GM23338 (cell line): Measurements from ENCODE around the gene OSER1. TPM values are rescaled to one million over a fixed set of nuclear protein-coding genes. Genes with fewer than 3 reads are reported as not detected.

ENCODE experiments used
- ATAC-seq: fragments of 200-7000 bp; cut with Tn5 transposase; 3 replicates; pipeline ENCODE4 v1.9.1; 2020
- DNase-seq: peaks from one replicate; pipeline ENCODE4 v3.0.0-alpha.2; 2015; ENCODE audit warnings: low spot score
- H2AFZ ChIP-seq: fragments of 200-600 bp; sonication (generic); 2 replicates; pipeline ENCODE4 v1.8.0; 2016; ENCODE audit warnings: antibody characterized with exemption, mild to moderate bottlenecking, moderate library complexity
- H3F3A ChIP-seq: fragments of 200-600 bp; sonication (generic); replicated peaks from 2 replicates; pipeline ENCODE4 v1.8.0; 2017; ENCODE audit warnings: antibody characterized with exemption, mixed run types, low read depth
- H3K27ac ChIP-seq: fragments of 200-600 bp; sonication (generic); 2 replicates; pipeline ENCODE4 v1.6.1; 2016; ENCODE audit warnings: low read depth
- H3K27me3 ChIP-seq: fragments of 200-600 bp; sonication (generic); 2 replicates; pipeline ENCODE4 v1.8.0; 2016; ENCODE audit warnings: mild to moderate bottlenecking, mixed run types, moderate library complexity; ENCODE audit not compliant: insufficient read depth
- H3K36me3 ChIP-seq: fragments of 200-600 bp; sonication (generic); 2 replicates; pipeline ENCODE4 v1.8.0; 2016; ENCODE audit warnings: mild to moderate bottlenecking; ENCODE audit not compliant: insufficient read depth
- H3K4me1 ChIP-seq: fragments of 200-600 bp; sonication (generic); 2 replicates; pipeline ENCODE4 v1.8.0; 2016; ENCODE audit warnings: mild to moderate bottlenecking, moderate library complexity; ENCODE audit not compliant: insufficient read depth
- H3K4me2 ChIP-seq: fragments of 200-600 bp; sonication (generic); 2 replicates; pipeline ENCODE4 v1.7.1; 2017; ENCODE audit warnings: mixed run types
- H3K4me3 ChIP-seq: fragments of 200-600 bp; sonication (generic); 2 replicates; pipeline ENCODE4 v1.6.1; 2016; ENCODE audit warnings: mixed run types
- H3K79me2 ChIP-seq: fragments of 200-600 bp; sonication (generic); replicated peaks from 2 replicates; pipeline ENCODE4 v1.8.0; 2017; ENCODE audit warnings: mild to moderate bottlenecking; ENCODE audit not compliant: insufficient read depth
- H3K9me2 ChIP-seq: fragments of 200-600 bp; sonication (generic); 2 replicates; pipeline ENCODE4 v1.8.0; 2017; ENCODE audit not compliant: insufficient read depth
- H4K20me1 ChIP-seq: fragments of 200-600 bp; sonication (generic); replicated peaks from 2 replicates; pipeline ENCODE4 v1.8.0; 2017; ENCODE audit warnings: mild to moderate bottlenecking; ENCODE audit not compliant: insufficient read depth
- H3K27ac Mint-ChIP-seq: 2 replicates; pipeline ENCODE4 v1.8.0; 2020; ENCODE audit warnings: inconsistent platforms, mild to moderate bottlenecking, moderate library complexity, mixed read lengths
- H3K27me3 Mint-ChIP-seq: 3 replicates; pipeline ENCODE4 v1.8.0; 2022; ENCODE audit warnings: low read depth, mild to moderate bottlenecking, moderate library complexity, mixed read lengths, inconsistent platforms; ENCODE audit not compliant: insufficient read depth, poor library complexity
- H3K36me3 Mint-ChIP-seq: 3 replicates; pipeline ENCODE4 v1.8.0; 2021; ENCODE audit warnings: low read depth, mild to moderate bottlenecking, inconsistent platforms, moderate library complexity, mixed read lengths
- H3K4me1 Mint-ChIP-seq: 3 replicates; pipeline ENCODE4 v1.8.0; 2020; ENCODE audit warnings: mild to moderate bottlenecking, inconsistent platforms, mixed read lengths
- H3K4me3 Mint-ChIP-seq: 3 replicates; pipeline ENCODE4 v1.8.0; 2021; ENCODE audit warnings: moderate library complexity, mild to moderate bottlenecking, inconsistent platforms, mixed read lengths
- H3K9me3 Mint-ChIP-seq: 3 replicates; pipeline ENCODE4 v1.8.0; 2020; ENCODE audit warnings: moderate library complexity, mild to moderate bottlenecking, inconsistent platforms, mixed read lengths
- CREB1 ChIP-seq: fragments of 250-450 bp; sonication (Bioruptor Pico); IDR thresholded peaks from 2 replicates; pipeline ENCODE4 v1.5.0; 2020; ENCODE audit warnings: low read depth, mild to moderate bottlenecking, moderate library complexity
- CTCF ChIP-seq, 2 experiments: fragments of 200-600 bp in 1 of 2; sonication (generic) in 1 of 2; conservative IDR thresholded peaks; 2 replicates each; pipeline versions ENCODE4 v1.5.1 to v1.6.1; 2016 to 2017; ENCODE audit warnings: antibody characterized with exemption in 2 of 2, low read depth in 2 of 2, mild to moderate bottlenecking in 2 of 2, moderate library complexity in 1 of 2
- EZH2 ChIP-seq: fragments of 200-600 bp; sonication (generic); IDR thresholded peaks from one replicate; pipeline ENCODE4 v1.8.0; 2017; ENCODE audit warnings: antibody characterized with exemption, mild to moderate bottlenecking, low read depth; ENCODE audit not compliant: unreplicated experiment
- EZH2phosphoT487 ChIP-seq: fragments of 200-600 bp; sonication (generic); IDR thresholded peaks from one replicate; pipeline ENCODE4 v1.8.1; 2018; ENCODE audit warnings: antibody characterized with exemption; ENCODE audit not compliant: unreplicated experiment
- JUNB ChIP-seq: IDR thresholded peaks from one replicate; pipeline ENCODE4 v1.6.1; 2016; ENCODE audit warnings: antibody characterized with exemption; ENCODE audit not compliant: unreplicated experiment
- NANOG ChIP-seq: IDR thresholded peaks from 2 replicates; pipeline ENCODE4 v1.6.1; 2016; ENCODE audit warnings: antibody characterized with exemption, borderline replicate concordance
- POLR2AphosphoS5 ChIP-seq: IDR thresholded peaks from 2 replicates; pipeline ENCODE4 v1.6.1; 2016; ENCODE audit warnings: antibody characterized with exemption, low read depth
- STAT1 ChIP-seq: IDR thresholded peaks from one replicate; pipeline ENCODE4 v1.6.1; 2016; ENCODE audit warnings: antibody characterized with exemption; ENCODE audit not compliant: unreplicated experiment
- ZNF114 ChIP-seq: fragments of 250-450 bp; sonication (Bioruptor Pico); IDR thresholded peaks from 2 replicates; pipeline ENCODE4 v1.5.0; 2020; ENCODE audit warnings: mild to moderate bottlenecking, moderate library complexity
- ZNF331 ChIP-seq: fragments of 250-450 bp; sonication (Bioruptor Pico); IDR thresholded peaks from 2 replicates; pipeline ENCODE4 v1.5.0; 2020; ENCODE audit warnings: low read depth, mild to moderate bottlenecking, moderate library complexity
- ZNF462 ChIP-seq: fragments of 250-450 bp; sonication (Bioruptor Pico); IDR thresholded peaks from 2 replicates; pipeline ENCODE4 v1.5.0; 2020; ENCODE audit warnings: mild to moderate bottlenecking, moderate library complexity
- polyA plus RNA-seq: library from polyadenylated mRNA; unstranded; fragments of >200 nt; fragmentation: Nextera tagmentation; extraction: Ambion mirVana; gene quantifications from 2 replicates; pipeline ENCODE4 v1.2.1, GENCODE V29; 2016
- total RNA-seq: library from RNA; depleted of rRNA; stranded (reverse); fragments of >200 nt; shearing (Covaris generic); gene quantifications from 2 replicates; pipeline ENCODE4 v1.2.3, GENCODE V29; 2014
- TF ChIP-seq, protein P1 (sequence below): IDR thresholded peaks from 2 replicates; pipeline ENCODE4 v1.6.1; 2016; ENCODE audit warnings: antibody characterized with exemption
- TF ChIP-seq, protein P2 (sequence below): IDR thresholded peaks from one replicate; pipeline ENCODE4 v1.6.1; 2018; ENCODE audit warnings: antibody characterized with exemption; ENCODE audit not compliant: unreplicated experiment

The OSER1 gene
- total and polyA plus RNA-seq, 2 experiments from 2014 or later, result 25.2 to 31.1 TPM

DNA sequence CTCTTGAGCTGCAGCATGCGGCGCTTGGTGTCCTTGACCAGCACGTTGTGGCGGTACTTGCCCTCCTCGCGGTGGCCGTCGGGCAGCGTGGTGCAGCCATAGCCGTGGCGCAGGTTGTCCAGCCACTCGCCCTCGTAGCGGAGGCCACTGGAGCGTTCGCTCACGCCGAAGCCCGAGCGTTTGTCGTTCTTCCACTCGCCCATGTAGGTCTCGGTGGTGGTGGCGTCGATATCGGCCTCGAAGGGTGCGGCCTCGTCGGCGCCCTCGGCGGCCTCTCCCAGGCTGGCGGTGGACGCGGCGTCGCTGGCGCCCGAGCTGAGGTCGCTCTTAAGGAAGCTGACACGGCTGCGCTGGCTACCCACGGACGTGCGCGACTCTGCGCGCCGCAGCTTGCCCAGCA is 50.9 kb downstream of the OSER1 start:
- ATAC-seq (no peak), DNase-seq (no peak)
- no peaks in the 10 kb centered on the region for H3K79me2 ChIP-seq
- H3K4me3 Mint-ChIP-seq, result no peak overlapping the region
- H2AFZ ChIP-seq, result no peak overlapping the region
- H4K20me1 ChIP-seq, result no peaks in the 10 kb centered on the region
- H3K36me3 ChIP-seq, result no peaks in the 10 kb centered on the region
- peaks cover 5% of the 10 kb centered on the region for H3K27me3 Mint-ChIP-seq
- no peaks in the 10 kb centered on the region for H3K4me1 ChIP-seq
- H3K4me1 Mint-ChIP-seq, result peaks cover 4% of the 10 kb centered on the region; the same call in 2 of the 3 replicates
- H3K4me3 ChIP-seq, result no peak overlapping the region
- H3K9me2 ChIP-seq, result peaks cover 5% of the 10 kb centered on the region; the same call in 1 of the 2 replicates
- H3K36me3 Mint-ChIP-seq, result no peaks in the 10 kb centered on the region; the same call in 2 of the 3 replicates
- H3K4me2 ChIP-seq, result no peak overlapping the region
- H3K9me3 Mint-ChIP-seq, result no peaks in the 10 kb centered on the region; the same call in 2 of the 3 replicates
- H3K27ac Mint-ChIP-seq, result no peak overlapping the region
- no peak for TF ChIP-seq POLR2AphosphoS5
- no peak for TF ChIP-seq ZNF331 (CRISPR knock-in tag)
- TF ChIP-seq, protein P1, sequence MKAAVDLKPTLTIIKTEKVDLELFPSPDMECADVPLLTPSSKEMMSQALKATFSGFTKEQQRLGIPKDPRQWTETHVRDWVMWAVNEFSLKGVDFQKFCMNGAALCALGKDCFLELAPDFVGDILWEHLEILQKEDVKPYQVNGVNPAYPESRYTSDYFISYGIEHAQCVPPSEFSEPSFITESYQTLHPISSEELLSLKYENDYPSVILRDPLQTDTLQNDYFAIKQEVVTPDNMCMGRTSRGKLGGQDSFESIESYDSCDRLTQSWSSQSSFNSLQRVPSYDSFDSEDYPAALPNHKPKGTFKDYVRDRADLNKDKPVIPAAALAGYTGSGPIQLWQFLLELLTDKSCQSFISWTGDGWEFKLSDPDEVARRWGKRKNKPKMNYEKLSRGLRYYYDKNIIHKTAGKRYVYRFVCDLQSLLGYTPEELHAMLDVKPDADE, result no peak
- TF ChIP-seq ZNF462, result no peak
- no peak for TF ChIP-seq EZH2
- no peak for TF ChIP-seq CREB1 (CRISPR knock-in tag)
- no peak for TF ChIP-seq JUNB
- no peak for TF ChIP-seq EZH2phosphoT487
- TF ChIP-seq STAT1, result no peak
- TF ChIP-seq NANOG, result no peak
- TF ChIP-seq, protein P2, sequence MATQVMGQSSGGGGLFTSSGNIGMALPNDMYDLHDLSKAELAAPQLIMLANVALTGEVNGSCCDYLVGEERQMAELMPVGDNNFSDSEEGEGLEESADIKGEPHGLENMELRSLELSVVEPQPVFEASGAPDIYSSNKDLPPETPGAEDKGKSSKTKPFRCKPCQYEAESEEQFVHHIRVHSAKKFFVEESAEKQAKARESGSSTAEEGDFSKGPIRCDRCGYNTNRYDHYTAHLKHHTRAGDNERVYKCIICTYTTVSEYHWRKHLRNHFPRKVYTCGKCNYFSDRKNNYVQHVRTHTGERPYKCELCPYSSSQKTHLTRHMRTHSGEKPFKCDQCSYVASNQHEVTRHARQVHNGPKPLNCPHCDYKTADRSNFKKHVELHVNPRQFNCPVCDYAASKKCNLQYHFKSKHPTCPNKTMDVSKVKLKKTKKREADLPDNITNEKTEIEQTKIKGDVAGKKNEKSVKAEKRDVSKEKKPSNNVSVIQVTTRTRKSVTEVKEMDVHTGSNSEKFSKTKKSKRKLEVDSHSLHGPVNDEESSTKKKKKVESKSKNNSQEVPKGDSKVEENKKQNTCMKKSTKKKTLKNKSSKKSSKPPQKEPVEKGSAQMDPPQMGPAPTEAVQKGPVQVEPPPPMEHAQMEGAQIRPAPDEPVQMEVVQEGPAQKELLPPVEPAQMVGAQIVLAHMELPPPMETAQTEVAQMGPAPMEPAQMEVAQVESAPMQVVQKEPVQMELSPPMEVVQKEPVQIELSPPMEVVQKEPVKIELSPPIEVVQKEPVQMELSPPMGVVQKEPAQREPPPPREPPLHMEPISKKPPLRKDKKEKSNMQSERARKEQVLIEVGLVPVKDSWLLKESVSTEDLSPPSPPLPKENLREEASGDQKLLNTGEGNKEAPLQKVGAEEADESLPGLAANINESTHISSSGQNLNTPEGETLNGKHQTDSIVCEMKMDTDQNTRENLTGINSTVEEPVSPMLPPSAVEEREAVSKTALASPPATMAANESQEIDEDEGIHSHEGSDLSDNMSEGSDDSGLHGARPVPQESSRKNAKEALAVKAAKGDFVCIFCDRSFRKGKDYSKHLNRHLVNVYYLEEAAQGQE, result no peak
- TF ChIP-seq ZNF114 (CRISPR knock-in tag), result no peak
- no peak for TF ChIP-seq CTCF (conservative IDR thresholded peaks at IDR 0.05; ENCODE audit: low read depth in 2 of 2)
- H3F3A ChIP-seq, result no peaks in the 10 kb centered on the region
- no peak overlapping the region for H3K27ac ChIP-seq
- H3K27me3 ChIP-seq, result no peaks in the 10 kb centered on the region
